ENCODE results near the gene GHR.

GHR gene

GRCh38 chr5:42753099-42753498, 329.9 kb downstream of the GHR start:
- POLR2A ChIA-PET, result no interaction called here
- 100% methylated on average over 1 of the region's 3 CpGs for WGBS (ENCODE audit: insufficient coverage)
- Histone ChIP-seq H3K27me3 (replicated peaks in 2 of 5; ENCODE audit: control insufficient read depth in 4 of 5, insufficient read depth in 5 of 5, low read length in 4 of 5) (no peaks in the 10 kb centered on the region), H3K9me3 (ENCODE audit: control extremely low read depth in 1 of 5, control insufficient read depth in 4 of 5, insufficient read depth in 2 of 5, low read depth in 1 of 5, low read length in 4 of 5) (no peaks in the 10 kb centered on the region), H3K27ac (ENCODE audit: insufficient read depth in 1 of 2, low read depth in 1 of 2, low read length in 2 of 2, poor library complexity in 1 of 2, severe bottlenecking in 2 of 2) (no peak overlapping the region), H3K4me3 (ENCODE audit: control insufficient read depth in 1 of 7, extremely low read depth in 1 of 7, insufficient read depth in 4 of 7, low read depth in 2 of 7, low read length in 6 of 7) (no peak overlapping the region), H3K4me1 (ENCODE audit: control extremely low read depth in 1 of 4, control insufficient read depth in 4 of 4, insufficient read depth in 4 of 4, low read length in 3 of 4) (peaks cover 4 to 8% (median 7%) of the 10 kb centered on the region in 4 experiments), H3K36me3 (ENCODE audit: control insufficient read depth in 4 of 4, insufficient read depth in 4 of 4, low read length in 3 of 4) (no peaks in the 10 kb centered on the region)
- DNase-seq, result no peak
- CTCF ChIA-PET, result interaction anchor here (1.6 kb wide), 1 partner anchor 8 kb away, joined by 4 read pairs; no protein-coding TSS in a partner anchor

GRCh38 chr5:42756606-42757601, 333.7 kb downstream of the GHR start, which contains the start of gene CCDC152:
Gene CCDC152, plus strand, starts transcription at chr5:42756818. Its CDS starts 2,304 bp downstream, at chr5:42759122.
- WGBS (ENCODE audit: insufficient coverage), result 24% methylated on average over 31 of the region's 35 CpGs
- no peaks in the 10 kb centered on the region for H3K36me3 ChIP-seq (ENCODE audit: control insufficient read depth in 4 of 4, insufficient read depth in 4 of 4, low read length in 3 of 4)
- peaks cover 4 to 8% (median 7%) of the 10 kb centered on the region in 4 experiments for H3K4me1 ChIP-seq (ENCODE audit: control extremely low read depth in 1 of 4, control insufficient read depth in 4 of 4, insufficient read depth in 4 of 4, low read length in 3 of 4)
- no peaks in the 10 kb centered on the region for H3K27me3 ChIP-seq (replicated peaks in 2 of 5; ENCODE audit: control insufficient read depth in 4 of 5, insufficient read depth in 5 of 5, low read length in 4 of 5)
- ChIA-PET CTCF (interaction anchor here (1.7 kb wide), 1 partner anchor 11 kb away, joined by 5 read pairs; no protein-coding TSS in a partner anchor), POLR2A (no interaction called here)
- peak; percentile 43 to 62 (median 44) for DNase-seq
- H3K27ac ChIP-seq (ENCODE audit: insufficient read depth in 1 of 2, low read depth in 1 of 2, low read length in 2 of 2, poor library complexity in 1 of 2, severe bottlenecking in 2 of 2), result peak within 1 kb of the TSS in 1 of 2 experiments; percentile 58
- H3K4me3 ChIP-seq (ENCODE audit: control insufficient read depth in 1 of 7, extremely low read depth in 1 of 7, insufficient read depth in 4 of 7, low read depth in 2 of 7, low read length in 6 of 7), result peak within 1 kb of the TSS in 6 of 7 experiments; percentile 53 to 84 (median 64)
- H3K9me3 ChIP-seq (ENCODE audit: control extremely low read depth in 1 of 5, control insufficient read depth in 4 of 5, insufficient read depth in 2 of 5, low read depth in 1 of 5, low read length in 4 of 5), result no peaks in the 10 kb centered on the region

- Histone ChIP-seq H3K36me3 (ENCODE audit: control insufficient read depth in 4 of 4, insufficient read depth in 4 of 4, low read length in 3 of 4) (peaks cover 0 to 5% (median 0%) of the 10 kb centered on the region in 4 experiments), H3K9me3 (ENCODE audit: control extremely low read depth in 1 of 5, control insufficient read depth in 4 of 5, insufficient read depth in 2 of 5, low read depth in 1 of 5, low read length in 4 of 5) (no peaks in the 10 kb centered on the region), H3K27ac (ENCODE audit: insufficient read depth in 1 of 2, low read depth in 1 of 2, low read length in 2 of 2, poor library complexity in 1 of 2, severe bottlenecking in 2 of 2) (no peak overlapping the region), H3K27me3 (replicated peaks in 2 of 5; ENCODE audit: control insufficient read depth in 4 of 5, insufficient read depth in 5 of 5, low read length in 4 of 5) (no peaks in the 10 kb centered on the region), H3K4me3 (ENCODE audit: control insufficient read depth in 1 of 7, extremely low read depth in 1 of 7, insufficient read depth in 4 of 7, low read depth in 2 of 7, low read length in 6 of 7) (no peak overlapping the region), H3K4me1 (ENCODE audit: control extremely low read depth in 1 of 4, control insufficient read depth in 4 of 4, insufficient read depth in 4 of 4, low read length in 3 of 4) (peaks cover 4 to 8% (median 7%) of the 10 kb centered on the region in 4 experiments)
- CTCF ChIA-PET, result no interaction called here
- no peak for DNase-seq
- 100% methylated on average over 1 of the region's 2 CpGs for WGBS (ENCODE audit: insufficient coverage)
- POLR2A ChIA-PET, result no interaction called here
Observed at GRCh38 chr5:42759456-42759855, 336.2 kb downstream of the GHR start.

- Histone ChIP-seq H3K36me3 (ENCODE audit: control insufficient read depth in 4 of 4, insufficient read depth in 4 of 4, low read length in 3 of 4) (peaks cover 0 to 5% (median 0%) of the 10 kb centered on the region in 4 experiments), H3K9me3 (ENCODE audit: control extremely low read depth in 1 of 5, control insufficient read depth in 4 of 5, insufficient read depth in 2 of 5, low read depth in 1 of 5, low read length in 4 of 5) (no peaks in the 10 kb centered on the region), H3K27me3 (replicated peaks in 2 of 5; ENCODE audit: control insufficient read depth in 4 of 5, insufficient read depth in 5 of 5, low read length in 4 of 5) (no peaks in the 10 kb centered on the region), H3K4me1 (ENCODE audit: control extremely low read depth in 1 of 4, control insufficient read depth in 4 of 4, insufficient read depth in 4 of 4, low read length in 3 of 4) (peaks cover 4 to 8% (median 7%) of the 10 kb centered on the region in 4 experiments), H3K4me3 (ENCODE audit: control insufficient read depth in 1 of 7, extremely low read depth in 1 of 7, insufficient read depth in 4 of 7, low read depth in 2 of 7, low read length in 6 of 7) (no peak overlapping the region), H3K27ac (ENCODE audit: insufficient read depth in 1 of 2, low read depth in 1 of 2, low read length in 2 of 2, poor library complexity in 1 of 2, severe bottlenecking in 2 of 2) (no peak overlapping the region)
- ChIA-PET CTCF (interaction anchor here (1.7 kb wide), 1 partner anchor 15 kb away, joined by 4 read pairs; no protein-coding TSS in a partner anchor), POLR2A (no interaction called here)
- no peak for DNase-seq
- no CpG with 5 or more reads among the region's 4 CpGs for WGBS (ENCODE audit: insufficient coverage)
Observed at GRCh38 chr5:42760426-42760825, 337.2 kb downstream of the GHR start.

GRCh38 chr5:42761791-42762190, 338.6 kb downstream of the GHR start:
- no peak for DNase-seq
- CTCF ChIA-PET, result interaction anchor here (1.7 kb wide), 1 partner anchor 16 kb away, joined by 4 read pairs; no protein-coding TSS in a partner anchor
- no peak overlapping the region for H3K4me3 ChIP-seq (ENCODE audit: control insufficient read depth in 1 of 7, extremely low read depth in 1 of 7, insufficient read depth in 4 of 7, low read depth in 2 of 7, low read length in 6 of 7)

GRCh38 chr5:42767491-42768105, 344.4 kb downstream of the GHR start:
- Histone ChIP-seq H3K4me3 (ENCODE audit: control insufficient read depth in 1 of 7, extremely low read depth in 1 of 7, insufficient read depth in 4 of 7, low read depth in 2 of 7, low read length in 6 of 7) (no peak overlapping the region), H3K27me3 (replicated peaks in 2 of 5; ENCODE audit: control insufficient read depth in 4 of 5, insufficient read depth in 5 of 5, low read length in 4 of 5) (no peaks in the 10 kb centered on the region), H3K27ac (ENCODE audit: insufficient read depth in 1 of 2, low read depth in 1 of 2, low read length in 2 of 2, poor library complexity in 1 of 2, severe bottlenecking in 2 of 2) (no peak overlapping the region), H3K9me3 (ENCODE audit: control extremely low read depth in 1 of 5, control insufficient read depth in 4 of 5, insufficient read depth in 2 of 5, low read depth in 1 of 5, low read length in 4 of 5) (peaks cover 0 to 2% (median 0%) of the 10 kb centered on the region in 5 experiments), H3K36me3 (ENCODE audit: control insufficient read depth in 4 of 4, insufficient read depth in 4 of 4, low read length in 3 of 4) (peaks cover 0 to 12% (median 0%) of the 10 kb centered on the region in 4 experiments), H3K4me1 (ENCODE audit: control extremely low read depth in 1 of 4, control insufficient read depth in 4 of 4, insufficient read depth in 4 of 4, low read length in 3 of 4) (no peaks in the 10 kb centered on the region)
- DNase-seq, result peak; percentile 34 to 67 (median 57)
- WGBS (ENCODE audit: insufficient coverage), result no CpG with 5 or more reads among the region's 3 CpGs
- ChIA-PET CTCF (interaction anchor here (0.6 to 1.8 kb wide), 21 partner anchors 11 to 924 kb away, joined by 3 to 8 read pairs (median 3); partner anchors contain the start of gene CCDC152), POLR2A (no interaction called here)

More at GRCh38 chr5:42761791-42762190, 338.6 kb downstream of the GHR start:
- Histone ChIP-seq H3K4me1 (ENCODE audit: control extremely low read depth in 1 of 4, control insufficient read depth in 4 of 4, insufficient read depth in 4 of 4, low read length in 3 of 4) (peaks cover 4 to 8% (median 7%) of the 10 kb centered on the region in 4 experiments), H3K27ac (ENCODE audit: insufficient read depth in 1 of 2, low read depth in 1 of 2, low read length in 2 of 2, poor library complexity in 1 of 2, severe bottlenecking in 2 of 2) (no peak overlapping the region), H3K27me3 (replicated peaks in 2 of 5; ENCODE audit: control insufficient read depth in 4 of 5, insufficient read depth in 5 of 5, low read length in 4 of 5) (no peaks in the 10 kb centered on the region), H3K36me3 (ENCODE audit: control insufficient read depth in 4 of 4, insufficient read depth in 4 of 4, low read length in 3 of 4) (peaks cover 0 to 5% (median 0%) of the 10 kb centered on the region in 4 experiments), H3K9me3 (ENCODE audit: control extremely low read depth in 1 of 5, control insufficient read depth in 4 of 5, insufficient read depth in 2 of 5, low read depth in 1 of 5, low read length in 4 of 5) (no peaks in the 10 kb centered on the region)
- POLR2A ChIA-PET, result no interaction called here
- no CpG with 5 or more reads among the region's 1 CpG for WGBS (ENCODE audit: insufficient coverage)
